Gastroesophageal sphincter (tissue), 4 donors: ENCODE results near the gene TAS2R39. TPM values are rescaled to one million over a fixed set of nuclear protein-coding genes. Genes with fewer than 3 reads are reported as not detected.
"Not testable (repeated sequence)": the region's sequence is repeated elsewhere in the genome, so short reads cannot be mapped to it uniquely, and the experiment has no call there.

ENCODE experiments used
- ATAC-seq: fragments of 150-250 bp; one replicate; pipeline ENCODE4 v1.9.1; 2016; ENCODE audit warnings: mild to moderate bottlenecking, moderate library complexity
- H3K27ac ChIP-seq, 4 donors: fragments of 200-600 bp; sonication (generic) in 3 of 4; 1 replicate in 3 of 4; 2 replicates in 1 of 4; pipeline ENCODE4 v1.5.1; 2016 to 2019
- H3K27me3 ChIP-seq: fragments of 200-600 bp; sonication (generic); one replicate; pipeline ENCODE4 v1.5.1; 2019
- H3K36me3 ChIP-seq, 2 donors: fragments of 200-600 bp; sonication (generic); one replicate each; pipeline ENCODE4 v1.5.1; 2019; ENCODE audit warnings: control low read depth in 1 of 2
- H3K4me1 ChIP-seq, 3 donors: fragments of 200-600 bp; sonication (generic); 1 replicate in 2 of 3; 2 replicates in 1 of 3; pipeline ENCODE4 v1.5.1; 2016 to 2019; ENCODE audit warnings: control low read depth in 2 of 3
- H3K4me3 ChIP-seq, 2 donors: fragments of 200-600 bp; sonication (generic); one replicate each; pipeline ENCODE4 v1.5.1; 2019; ENCODE audit warnings: mild to moderate bottlenecking in 1 of 2, moderate library complexity in 1 of 2
- H3K9me3 ChIP-seq, 3 donors: fragments of 200-600 bp; sonication (generic); one replicate each; pipeline ENCODE4 v1.5.1; 2017 to 2019; ENCODE audit warnings: control low read depth in 2 of 3
- CTCF ChIP-seq, 4 experiments: fragments of 200-600 bp in 2 of 4; fragments of 450-650 bp in 2 of 4; sonication (generic) in 1 of 4; IDR thresholded peaks; one replicate each; pipeline ENCODE4 v1.5.1; 2017 to 2019; ENCODE audit warnings: antibody characterized with exemption in 4 of 4, mild to moderate bottlenecking in 2 of 4, moderate library complexity in 2 of 4
- EP300 ChIP-seq: sonication (generic); formaldehyde crosslinking; IDR thresholded peaks from one replicate; pipeline ENCODE4 v1.6.1; 2017; ENCODE audit warnings: antibody characterized with exemption, mild to moderate bottlenecking
- POLR2A ChIP-seq, 2 donors: fragments of 450-650 bp; IDR thresholded peaks; one replicate each; pipeline ENCODE4 v1.6.1; 2017; ENCODE audit warnings: antibody characterized with exemption in 2 of 2, mild to moderate bottlenecking in 2 of 2, moderate library complexity in 1 of 2
- POLR2AphosphoS5 ChIP-seq: sonication (generic); formaldehyde crosslinking; IDR thresholded peaks from one replicate; pipeline ENCODE4 v1.6.1; 2017; ENCODE audit warnings: antibody characterized with exemption
- WGBS, 2 donors: methylation state at CpG; one replicate each; pipeline ENCODE4 v1.1.5; 2018; ENCODE audit warnings: low coverage in 1 of 2; 5-methylcytosine and 5-hydroxymethylcytosine counted together
- total RNA-seq, 4 donors: library from RNA; depleted of rRNA; stranded (reverse); fragments of >200 nt; gene quantifications; one replicate each; pipeline ENCODE4 v1.1.0, GENCODE V29; 2016

TAS2R39 gene
- total RNA-seq, 4 donors from 2014 or later: not detected

- TF ChIP-seq POLR2AphosphoS5: no peak
- no peak for TF ChIP-seq EP300
- no peak for TF ChIP-seq POLR2A (IDR thresholded peaks at IDR 0.05)
- no peak for TF ChIP-seq CTCF (IDR thresholded peaks at IDR 0.05)
- no peaks in the 10 kb centered on the region for H3K36me3 ChIP-seq
- no peak overlapping the region for H3K4me3 ChIP-seq
- H3K9me3 ChIP-seq: peaks cover 0 to 3% (median 0%) of the 10 kb centered on the region in 3 donors
- peaks cover 0 to 11% (median 0%) of the 10 kb centered on the region in 3 donors for H3K4me1 ChIP-seq
- no peak for ATAC-seq
- no peaks in the 10 kb centered on the region for H3K27me3 ChIP-seq
- H3K27ac ChIP-seq: no peak overlapping the region
Observed at GRCh38 chr7:143171697-143172096, 11.5 kb upstream of the TAS2R39 start.

- H3K27me3 ChIP-seq: no peaks in the 10 kb centered on the region
- no peak overlapping the region for H3K27ac ChIP-seq
- H3K4me3 ChIP-seq: no peak overlapping the region
- TF ChIP-seq EP300 (no peak), POLR2A (IDR thresholded peaks at IDR 0.05) (no peak), CTCF (IDR thresholded peaks at IDR 0.05) (no peak), POLR2AphosphoS5 (no peak)
- ATAC-seq: peak; percentile 50
- no peaks in the 10 kb centered on the region for H3K36me3 ChIP-seq
- 23 to 37% methylated on average over 4 of the region's 4 CpGs for WGBS, 2 donors
- H3K4me1 ChIP-seq: peaks cover 0 to 11% (median 0%) of the 10 kb centered on the region in 3 donors
- H3K9me3 ChIP-seq: peaks cover 0 to 5% (median 0%) of the 10 kb centered on the region in 3 donors
Observed at GRCh38 chr7:143172354-143172753, 10.9 kb upstream of the TAS2R39 start.

- 81 to 98% methylated on average over 5 of the region's 5 CpGs for WGBS, 2 donors
- no peak overlapping the region for H3K4me3 ChIP-seq
- no peak for TF ChIP-seq POLR2A (IDR thresholded peaks at IDR 0.05)
- no peak for TF ChIP-seq EP300
- peaks cover 0 to 24% (median 3%) of the 10 kb centered on the region in 3 donors for H3K9me3 ChIP-seq
- H3K27me3 ChIP-seq: no peaks in the 10 kb centered on the region
- H3K4me1 ChIP-seq: peaks cover 0 to 11% (median 0%) of the 10 kb centered on the region in 3 donors
- no peak for ATAC-seq
- no peaks in the 10 kb centered on the region for H3K36me3 ChIP-seq
- no peak overlapping the region for H3K27ac ChIP-seq
Observed at GRCh38 chr7:143176128-143176527, 7.1 kb upstream of the TAS2R39 start.

GRCh38 chr7:143177374-143178119 lies 5.7 kb upstream of the TAS2R39 start:
- peaks cover 0 to 24% (median 3%) of the 10 kb centered on the region in 3 donors for H3K9me3 ChIP-seq
- no peak for ATAC-seq
- H3K27ac ChIP-seq: no peak overlapping the region
- peaks cover 0 to 2% (median 0%) of the 10 kb centered on the region in 3 donors for H3K4me1 ChIP-seq
- H3K27me3 ChIP-seq: no peaks in the 10 kb centered on the region
- no peak overlapping the region for H3K4me3 ChIP-seq
- WGBS, 2 donors: 79 to 95% methylated on average over 2 of the region's 2 CpGs
- TF ChIP-seq POLR2A (IDR thresholded peaks at IDR 0.05): no peak
- TF ChIP-seq CTCF (IDR thresholded peaks at IDR 0.05): no peak
- H3K36me3 ChIP-seq: no peaks in the 10 kb centered on the region

- not testable (repeated sequence) for H3K4me3 ChIP-seq, H3K27ac ChIP-seq, H3K4me1 ChIP-seq, ATAC-seq, H3K27me3 ChIP-seq, H3K36me3 ChIP-seq
- 80 to 100% methylated on average over 1 to 3 of the region's 4 CpGs for WGBS, 2 donors
- peaks cover 0 to 24% (median 3%) of the 10 kb centered on the region in 3 donors for H3K9me3 ChIP-seq
Observed at GRCh38 chr7:143180771-143181170, 2.4 kb upstream of the TAS2R39 start.

- TF ChIP-seq POLR2A (IDR thresholded peaks at IDR 0.05): no peak
- no peak for TF ChIP-seq CTCF (IDR thresholded peaks at IDR 0.05)
- TF ChIP-seq POLR2AphosphoS5: no peak
- no peak for TF ChIP-seq EP300
- Histone ChIP-seq H3K4me3 (no peak overlapping the region), H3K27ac (no peak overlapping the region), H3K9me3 (peaks cover 0 to 24% (median 3%) of the 10 kb centered on the region in 3 donors), H3K27me3 (no peaks in the 10 kb centered on the region), H3K36me3 (no peaks in the 10 kb centered on the region), H3K4me1 (no peaks in the 10 kb centered on the region)
- ATAC-seq: no peak
- WGBS, 2 donors: 81 to 100% methylated on average over 2 of the region's 2 CpGs
Observed at GRCh38 chr7:143181349-143181748, 1.9 kb upstream of the TAS2R39 start.
